HG03039 (cell line): ENCODE measurements around the gene COX7A2.
A peak's percentile ranks its signal among the peaks of the same experiment; 100 is the strongest.

ENCODE experiments used
- ATAC-seq: cut with Tn5 transposase; IDR thresholded peaks from one replicate; pipeline ENCODE4 v1.9.1; 2021; ENCODE audit warnings: mild to moderate bottlenecking, moderate library complexity; ENCODE audit not compliant: unreplicated experiment

Gene COX7A2

DNA sequence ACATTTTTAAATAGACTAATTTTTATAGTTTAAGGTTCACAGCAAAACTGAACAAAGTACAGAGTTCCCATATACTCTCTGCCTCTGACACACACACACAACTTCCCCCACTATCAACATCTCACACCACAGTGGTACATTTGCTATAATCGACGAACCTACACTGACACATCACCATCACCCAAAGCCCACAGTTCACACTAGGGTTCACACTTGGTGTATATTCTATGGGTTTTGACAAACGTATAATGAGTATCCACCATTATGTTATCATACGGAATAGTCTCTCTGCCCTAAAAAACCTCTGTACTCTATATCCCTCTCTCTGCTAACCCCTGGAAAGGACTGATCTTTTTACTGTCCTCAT is 25.4 kb upstream of the COX7A2 start:
- ATAC-seq = no peak

DNA sequence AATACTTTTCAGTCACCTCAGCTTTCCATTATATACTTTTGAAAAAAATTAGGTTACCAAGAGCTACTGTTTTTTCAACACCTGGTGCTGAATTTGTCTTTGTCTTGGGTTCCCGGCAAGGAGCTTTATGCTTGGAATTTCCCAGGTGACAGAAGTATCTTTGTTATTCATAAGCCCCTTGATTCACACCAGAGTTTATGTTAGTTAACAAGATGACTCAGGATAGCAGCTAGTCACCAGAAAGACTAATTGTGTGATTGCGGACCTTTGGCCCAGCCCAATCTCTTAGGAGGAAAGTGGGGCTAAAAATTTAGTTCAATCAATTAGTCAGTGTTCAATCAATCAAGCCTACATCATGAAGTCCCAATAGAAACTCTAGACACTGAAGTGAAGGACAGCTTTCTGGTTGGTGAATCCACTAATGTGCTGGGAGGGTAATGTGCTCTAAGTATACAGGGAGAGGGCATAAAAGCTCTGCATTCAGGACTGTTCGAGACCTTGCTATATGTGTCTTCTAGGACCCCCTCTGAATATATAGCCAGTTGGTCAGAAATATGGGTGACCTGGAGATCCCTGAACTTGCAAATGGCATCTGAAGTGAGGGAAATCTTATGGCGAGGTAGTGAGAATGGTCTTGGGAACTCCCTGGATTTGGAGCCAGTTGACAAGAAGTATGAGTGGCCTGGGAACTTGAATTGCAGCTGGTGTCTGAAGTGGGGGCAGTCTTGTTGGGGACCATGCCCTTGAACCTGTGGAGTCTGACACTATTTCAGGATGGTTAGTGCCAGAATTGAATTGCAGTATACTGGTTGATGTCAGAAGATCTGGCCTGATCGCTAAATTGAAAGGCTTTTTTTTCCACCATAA is 24.8 kb upstream of the COX7A2 start:
- ATAC-seq = no peak

DNA sequence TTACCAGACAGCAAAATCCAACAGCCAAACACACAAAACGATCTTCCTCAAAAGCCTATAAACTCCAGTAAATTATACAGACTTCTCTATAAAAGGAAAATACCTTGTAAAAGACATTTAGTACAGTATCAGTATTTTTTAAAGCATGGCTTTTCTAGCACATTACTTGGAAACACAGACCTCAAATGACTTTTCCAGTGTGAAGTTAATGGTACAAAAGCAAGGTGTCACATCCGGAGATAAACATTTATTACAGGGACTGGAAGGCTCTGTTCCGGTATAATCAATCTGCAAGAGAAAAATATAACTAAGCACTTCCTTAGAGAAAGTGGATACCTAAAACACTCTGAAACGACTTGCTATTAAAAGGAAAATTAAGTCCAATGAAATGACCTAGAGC is 23.9 kb upstream of the COX7A2 start:
- ATAC-seq = no peak

DNA sequence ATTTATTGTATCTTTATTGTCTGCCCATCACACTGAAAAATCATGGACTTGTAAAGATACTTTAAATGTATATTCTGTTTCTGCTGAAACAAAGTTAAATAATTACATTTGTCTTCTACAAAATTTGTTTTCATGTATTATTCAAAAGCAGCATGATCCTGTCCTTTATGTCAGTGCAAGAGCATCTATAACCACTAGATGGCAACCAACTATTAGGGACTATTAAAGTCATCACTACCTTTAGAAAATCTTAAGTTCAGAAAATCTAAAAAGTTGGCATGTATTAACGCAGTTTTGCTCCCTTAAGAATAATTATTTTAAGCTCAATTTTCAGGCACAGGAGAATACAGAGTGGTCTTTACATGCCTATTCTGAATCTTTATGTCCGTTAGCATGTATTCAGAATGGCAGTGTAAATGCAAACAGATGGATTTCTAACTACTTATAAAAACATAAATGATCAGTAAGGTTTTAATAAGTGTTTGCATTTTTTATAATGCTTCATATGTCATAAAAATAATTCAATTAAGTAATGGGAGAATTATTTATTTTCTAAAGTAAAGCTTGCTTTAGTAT is 23.2 kb upstream of the COX7A2 start:
- ATAC-seq = peak; percentile 72

DNA sequence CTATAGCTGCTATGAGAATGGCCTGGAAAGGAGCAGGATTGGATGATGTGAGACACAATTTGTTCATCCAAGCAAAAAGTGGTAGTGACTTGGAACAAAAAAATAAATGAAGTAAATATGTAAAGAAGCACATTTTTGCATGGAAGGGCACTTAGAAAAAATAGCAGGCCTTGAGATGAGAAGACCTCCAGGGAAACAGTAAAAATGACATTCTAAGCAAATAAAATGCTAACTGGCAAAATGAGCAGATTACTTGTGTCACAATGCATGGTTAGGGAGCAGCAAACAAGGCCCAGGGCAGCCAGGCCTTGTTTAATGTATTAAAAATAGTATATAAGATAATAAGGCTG is 19.8 kb upstream of the COX7A2 start:
- no peak for ATAC-seq

DNA sequence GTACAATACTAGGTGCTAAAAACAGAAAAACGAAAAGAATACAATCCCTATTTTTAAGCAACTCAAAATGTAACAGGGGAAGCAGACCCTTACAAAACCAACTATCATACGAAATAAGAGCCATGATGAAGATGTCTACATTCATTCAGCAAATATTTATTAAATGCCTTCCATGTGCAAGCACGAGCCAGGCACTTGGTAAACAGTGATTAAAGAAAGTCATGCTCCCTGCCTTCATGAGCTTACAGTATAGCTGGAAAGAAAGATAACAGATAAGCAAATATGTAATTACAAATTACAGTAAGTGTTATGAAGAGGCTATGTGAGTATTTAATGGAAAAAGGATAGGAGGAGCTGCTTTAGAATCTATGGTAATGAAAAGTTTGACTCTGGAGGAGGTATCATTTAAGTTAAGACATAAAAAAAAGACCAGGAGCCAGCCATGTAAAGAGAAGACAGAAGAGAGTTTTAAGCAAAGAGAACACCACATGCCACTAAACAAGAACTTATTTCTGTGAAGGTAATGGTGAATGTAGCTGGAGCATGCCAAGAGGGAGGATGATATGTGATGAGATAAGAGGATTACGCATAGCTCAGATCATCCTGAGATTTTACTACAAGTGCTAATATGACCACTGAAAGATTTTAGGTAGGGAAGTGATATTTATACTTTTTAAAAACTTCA is 19.3 kb upstream of the COX7A2 start:
- no peak for ATAC-seq

DNA sequence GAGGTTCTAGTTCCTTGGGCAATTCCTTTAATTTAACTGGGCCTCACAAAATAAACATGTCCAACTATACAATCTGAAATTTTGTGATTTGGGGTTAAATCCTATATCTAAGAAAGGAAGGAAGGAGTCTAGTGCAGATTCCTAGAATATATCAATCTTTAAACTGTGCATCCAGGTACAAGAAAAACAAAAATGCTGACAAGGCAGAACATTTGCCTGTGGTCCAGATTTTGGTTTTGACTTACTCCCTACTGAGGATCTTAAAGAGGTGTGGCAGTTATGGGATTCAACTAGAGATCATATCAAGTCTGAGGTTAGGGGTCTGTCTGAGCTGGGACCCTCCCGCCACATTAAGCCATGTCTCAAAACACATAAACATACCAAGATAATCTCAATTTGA is 17.7 kb upstream of the COX7A2 start:
- no peak for ATAC-seq

DNA sequence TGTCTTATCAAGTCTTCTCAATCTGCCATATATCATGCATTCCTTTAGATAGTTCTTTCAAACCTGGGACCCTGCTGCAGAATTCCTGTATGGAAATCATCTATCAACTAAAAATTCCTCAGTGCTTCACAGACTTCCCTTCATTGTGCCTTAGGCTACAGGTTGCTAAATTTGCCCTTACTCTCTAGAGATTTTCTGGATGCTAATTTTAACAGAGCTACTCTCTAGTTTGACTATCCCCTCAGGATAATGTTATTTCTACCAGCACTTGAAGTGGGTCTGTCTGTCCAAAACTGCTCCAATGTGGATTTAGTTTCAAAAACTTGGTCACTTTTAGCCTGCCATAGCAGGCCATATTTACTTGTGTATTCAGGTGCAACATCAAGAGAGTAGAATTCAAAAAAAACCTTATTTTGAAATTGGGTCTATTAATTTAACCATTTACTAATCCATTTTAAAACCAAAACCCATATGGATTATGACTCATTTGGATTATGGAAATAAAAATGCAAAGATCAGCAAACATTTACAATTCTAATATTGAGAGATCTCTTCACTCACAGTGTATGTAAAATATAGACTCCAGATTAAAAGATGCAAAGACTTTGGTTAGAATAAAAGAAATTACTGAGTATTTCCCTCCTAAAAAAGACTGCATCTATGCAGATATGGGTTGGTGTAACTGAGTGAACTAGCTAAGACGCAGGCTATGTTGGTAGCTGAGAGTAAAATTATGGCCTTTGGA is 13.9 kb upstream of the COX7A2 start:
- ATAC-seq = no peak

DNA sequence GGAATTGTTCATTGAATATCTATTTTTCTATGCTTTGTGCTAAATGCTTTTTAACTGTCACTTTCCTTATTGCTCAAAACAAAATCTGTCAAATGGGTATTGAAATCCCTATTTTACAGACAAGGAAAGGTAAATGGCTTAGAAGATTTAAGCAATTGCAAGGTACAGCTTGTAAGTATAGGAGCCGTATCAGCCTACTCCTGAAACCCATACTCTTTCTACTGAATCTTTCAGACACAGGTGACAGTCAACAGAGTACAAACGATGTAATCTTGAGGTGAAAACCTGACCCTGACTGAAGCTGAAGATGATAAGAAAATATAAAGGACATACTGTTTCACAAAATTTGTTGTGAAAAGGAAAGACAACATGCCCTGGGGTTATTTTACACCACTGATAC is 7.0 kb upstream of the COX7A2 start:
- no peak for ATAC-seq

DNA sequence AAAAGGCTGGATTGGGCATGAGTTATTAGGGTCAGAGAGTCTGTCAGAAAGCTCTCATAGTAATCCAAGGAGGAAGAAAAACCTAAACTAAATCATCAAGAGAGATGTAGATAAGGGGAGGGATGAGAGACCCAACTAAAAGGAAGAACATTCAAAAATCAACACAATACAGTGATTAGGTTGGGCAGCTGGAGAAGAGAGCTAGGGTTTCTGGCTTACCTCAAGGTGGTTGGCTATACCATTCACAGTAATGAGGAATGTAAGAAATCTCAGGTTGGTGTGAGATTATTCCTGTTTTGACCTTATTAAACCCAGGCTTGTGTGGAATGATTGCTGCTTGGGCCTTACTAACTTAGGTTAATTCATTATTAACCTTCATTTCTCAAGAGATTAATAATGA is 6.2 kb upstream of the COX7A2 start:
- no peak for ATAC-seq

DNA sequence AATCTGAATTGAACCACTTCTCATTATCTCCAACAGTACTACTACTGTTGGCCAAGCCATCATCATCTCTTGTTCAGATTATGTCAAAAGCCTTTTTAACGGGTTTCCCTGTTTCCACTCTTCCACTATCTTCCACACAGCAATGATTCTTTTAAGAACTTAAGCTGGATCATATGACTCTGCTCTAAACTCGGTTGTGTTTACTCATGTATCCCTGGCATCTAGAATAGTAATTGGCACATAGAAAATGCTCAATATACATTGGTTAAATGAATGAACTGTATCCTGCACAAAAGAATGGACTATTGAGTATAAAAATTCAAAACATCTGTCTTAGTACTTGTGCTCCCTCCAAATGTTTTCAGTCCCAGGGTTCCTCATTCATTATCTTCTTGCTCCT is 2.8 kb upstream of the COX7A2 start:
- no peak for ATAC-seq

DNA sequence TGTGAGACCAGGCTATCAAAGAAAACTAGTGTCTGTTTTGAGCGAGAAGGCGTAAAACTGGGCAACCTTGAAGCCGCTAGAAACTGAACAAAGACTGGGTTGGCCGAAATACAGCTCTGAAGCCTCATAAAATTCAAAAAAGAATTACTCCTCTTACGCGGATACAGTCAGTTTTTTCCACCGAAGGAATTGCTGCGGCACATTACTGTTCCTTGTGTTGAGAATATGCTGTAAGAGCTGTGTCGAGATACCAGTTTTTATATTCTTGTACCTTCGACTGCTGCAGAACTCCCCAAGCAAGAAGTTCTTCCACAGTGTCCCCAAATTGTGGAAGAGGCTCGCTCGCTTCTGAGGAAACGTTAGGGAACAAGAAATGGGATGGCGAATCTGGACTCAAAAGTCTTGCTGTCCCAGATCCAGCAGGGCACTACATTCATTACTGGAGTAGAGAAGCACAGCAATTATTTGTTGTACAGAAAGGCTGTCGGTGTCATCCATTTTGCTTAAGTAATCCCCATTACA is 523 bp upstream of the COX7A2 start:
- ATAC-seq = no peak

DNA sequence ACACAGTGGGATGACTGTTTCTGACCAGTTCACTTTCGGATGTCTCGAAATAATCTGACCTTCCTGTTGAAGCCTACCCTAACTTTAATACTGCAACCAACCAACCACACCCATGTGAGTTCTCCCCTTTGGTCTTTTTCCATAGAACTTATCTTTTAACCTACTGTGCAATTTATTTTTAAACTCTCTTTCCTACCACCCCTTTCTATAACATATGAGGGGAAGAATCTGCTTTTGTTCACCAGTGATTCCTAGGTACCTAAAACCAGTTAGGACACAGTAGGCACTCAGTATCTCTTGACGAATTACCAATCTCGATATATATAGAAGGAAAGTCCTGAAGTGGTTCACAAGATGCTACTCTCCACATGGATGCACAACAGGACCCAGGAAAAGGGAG is 7.0 kb downstream of the COX7A2 start:
- no peak for ATAC-seq

DNA sequence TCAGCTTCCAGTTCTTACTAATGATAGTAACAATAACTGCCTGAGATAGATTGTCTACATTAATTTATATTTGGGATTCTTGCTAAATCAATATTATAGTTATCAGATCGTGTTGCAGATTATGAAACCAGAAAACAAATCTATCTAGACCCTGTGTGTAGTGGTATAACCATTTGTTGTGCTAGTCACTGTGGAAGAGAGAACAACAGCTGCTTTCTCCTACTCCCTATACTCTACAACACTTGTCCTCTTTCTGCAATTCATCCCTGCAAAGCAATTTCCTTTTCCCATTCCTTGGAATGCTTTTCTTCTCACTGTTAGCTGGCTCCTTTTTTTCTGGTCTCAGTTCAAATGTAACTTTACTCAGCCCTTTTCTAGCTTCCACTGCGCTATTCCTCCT is 8.3 kb downstream of the COX7A2 start:
- ATAC-seq = no peak

DNA sequence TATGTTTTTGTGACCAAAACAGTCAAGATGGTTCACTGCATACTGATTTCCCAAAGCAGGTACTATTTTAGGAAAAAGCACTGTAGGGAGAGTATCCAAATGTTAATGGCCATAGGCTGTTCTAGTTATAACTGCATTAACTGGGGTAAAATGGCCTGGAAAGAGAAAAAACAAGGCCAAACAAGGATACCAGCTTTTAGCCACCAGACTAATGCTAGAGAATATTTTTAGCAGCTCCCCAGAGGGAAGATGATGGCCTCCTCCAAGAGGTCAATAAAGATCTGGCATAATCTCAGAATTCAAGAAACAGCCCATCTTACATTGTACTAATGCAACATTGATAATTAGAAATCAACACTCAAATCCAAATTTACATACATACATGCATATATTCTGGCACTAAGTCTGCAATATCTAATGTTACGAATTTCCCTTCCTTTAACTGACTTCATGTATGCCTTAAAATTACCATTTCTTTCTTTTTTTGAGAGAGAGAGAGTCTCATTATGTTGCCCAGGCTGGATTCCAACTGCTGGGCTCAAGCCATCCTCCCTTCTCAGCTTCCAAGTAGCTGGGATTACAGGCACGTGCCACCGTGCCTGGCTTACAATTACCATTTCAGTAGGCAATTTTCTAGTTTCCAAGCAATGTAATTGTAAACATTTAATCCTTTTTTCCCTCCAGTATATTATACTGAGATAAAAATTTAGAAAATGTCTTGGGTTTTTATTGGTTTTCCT is 9.3 kb downstream of the COX7A2 start:
- no peak for ATAC-seq

DNA sequence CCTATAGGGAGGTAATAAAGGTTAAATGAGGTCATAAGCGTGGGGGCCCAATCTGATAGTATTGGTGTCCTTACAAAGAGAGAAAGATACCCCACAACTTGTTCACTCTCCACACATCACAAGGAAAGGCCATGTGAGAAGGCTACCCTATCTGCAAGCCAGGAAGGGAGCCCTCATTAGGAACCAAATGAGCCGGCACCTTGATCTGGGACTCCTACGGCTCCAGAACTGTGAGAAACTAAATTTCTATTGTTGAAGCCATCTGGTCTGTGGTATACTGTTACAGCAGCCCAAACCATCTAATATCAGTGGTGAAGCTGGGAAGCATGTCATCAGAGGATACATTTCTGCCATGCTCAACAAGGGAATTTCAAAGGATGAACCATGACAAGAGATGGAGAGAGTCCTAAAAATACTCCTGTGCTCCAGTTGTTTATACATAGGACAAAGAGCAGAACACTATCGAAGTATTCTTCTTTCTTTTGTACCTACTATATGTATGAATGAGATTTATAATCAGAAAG is 10.4 kb downstream of the COX7A2 start:
- ATAC-seq = no peak

DNA sequence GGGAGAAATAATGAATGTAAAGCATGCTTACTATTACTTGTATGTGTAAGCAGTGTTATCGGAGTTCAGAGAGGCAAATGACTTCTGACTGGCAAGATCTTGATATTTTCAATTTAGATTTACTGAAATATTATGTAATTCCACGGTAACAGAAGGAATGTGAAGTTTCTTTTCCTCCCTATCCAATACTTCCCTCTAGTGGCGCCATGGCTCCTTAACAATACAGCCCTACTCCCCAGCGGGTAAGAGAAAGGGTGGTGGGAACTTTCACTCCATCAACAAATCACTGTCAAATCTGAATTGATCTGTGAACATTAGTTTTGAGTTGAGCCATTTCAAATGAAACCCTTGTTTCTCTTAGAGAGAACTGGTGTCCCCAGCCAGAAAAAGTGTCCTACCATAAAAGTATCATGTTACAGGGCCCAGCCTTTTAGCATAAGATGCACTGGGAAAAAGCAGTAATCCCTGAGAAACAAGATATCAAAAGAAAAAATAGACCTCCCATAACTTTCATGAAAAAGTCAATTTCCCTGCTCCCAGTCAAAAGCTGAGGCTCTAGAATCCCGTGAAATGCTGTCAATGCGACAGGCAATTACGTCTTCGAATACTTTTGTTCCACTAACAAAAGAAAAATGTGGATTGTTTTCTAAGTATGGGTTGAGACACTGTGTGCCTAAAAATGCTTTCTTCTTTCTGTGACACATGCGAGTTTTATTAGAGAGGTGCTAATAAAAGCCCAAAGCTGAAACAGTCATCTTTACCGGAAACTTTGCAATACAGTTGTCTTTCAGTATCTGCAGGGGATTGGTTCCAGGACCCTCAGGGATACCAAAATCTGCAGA is 12.9 kb downstream of the COX7A2 start:
- no peak for ATAC-seq

DNA sequence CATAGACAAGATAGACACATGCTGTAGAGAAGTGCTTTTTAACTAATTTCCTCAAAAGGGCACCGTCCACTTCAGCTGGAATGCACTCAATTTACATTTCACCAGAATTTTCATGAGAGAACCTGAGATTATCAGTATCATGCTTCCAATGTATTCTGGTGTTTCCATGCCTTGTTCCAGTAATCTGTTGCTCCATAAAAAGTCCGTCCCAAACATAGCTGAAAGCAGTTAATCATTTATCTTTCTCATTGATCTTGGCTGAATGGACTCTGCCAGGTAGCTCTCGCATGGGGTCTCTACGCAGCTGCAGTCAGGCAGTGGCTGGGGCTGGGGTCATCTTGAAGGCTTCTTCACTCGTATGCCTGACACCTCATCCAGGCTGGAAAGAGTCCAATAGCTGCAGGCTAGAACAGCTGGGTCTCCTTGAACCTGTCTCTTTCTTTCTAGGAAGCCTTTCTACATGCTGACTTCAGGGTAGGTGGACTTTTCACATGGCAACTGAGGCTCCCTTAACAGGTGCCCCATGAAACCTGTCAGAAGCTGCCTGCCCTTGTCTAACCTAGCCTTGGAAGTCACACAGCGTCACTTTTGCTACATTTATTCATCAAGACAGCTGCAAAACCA is 19.2 kb downstream of the COX7A2 start:
- ATAC-seq = no peak

DNA sequence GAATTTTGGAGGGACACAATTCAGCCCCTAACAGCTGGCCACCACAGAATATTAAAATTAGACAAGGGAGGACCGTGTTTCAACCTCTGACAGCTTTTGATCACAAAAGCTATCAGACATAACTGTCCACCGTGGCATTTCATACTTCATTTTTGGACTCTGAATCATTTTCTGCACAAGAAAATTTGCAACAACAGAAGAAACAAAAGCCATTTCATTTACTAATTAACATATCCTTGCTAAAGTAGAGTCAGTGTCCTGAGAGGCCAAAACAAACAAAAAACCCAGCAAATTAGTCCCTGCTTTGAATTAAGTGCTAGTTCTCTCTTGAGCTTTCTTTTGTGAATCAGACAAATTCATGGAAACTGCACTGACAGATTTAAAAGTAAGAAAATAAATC is 20.2 kb downstream of the COX7A2 start:
- ATAC-seq = no peak
